ENCODE results near the gene PLXNC1.

Gene PLXNC1

GRCh38 chr12:94204499-94205247 is 56.3 kb downstream of the PLXNC1 start:
- DNase-seq (ENCODE audit: low read depth): no peak

DNA sequence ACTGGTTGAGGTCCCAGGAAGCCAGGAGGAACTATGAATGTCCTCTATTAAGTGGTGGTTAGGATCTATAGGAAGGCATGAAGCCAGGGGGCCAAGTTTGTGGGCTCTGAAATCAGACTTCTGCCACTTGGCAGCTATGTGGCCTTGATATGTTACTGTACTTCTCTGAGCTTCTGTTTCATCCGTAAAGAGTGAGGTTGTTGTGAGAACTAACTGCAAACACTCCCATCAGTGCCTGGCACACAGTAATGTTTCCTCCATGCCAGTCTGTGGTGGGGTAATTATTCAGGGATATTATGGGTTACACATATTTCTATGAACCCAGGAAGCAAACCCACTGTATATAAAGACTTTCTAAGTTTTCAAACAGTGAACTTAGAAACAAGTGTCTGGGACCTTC is 57.4 kb downstream of the PLXNC1 start:
- DNase-seq (ENCODE audit: low read depth): no peak

GRCh38 chr12:94206886-94207285 is 58.5 kb downstream of the PLXNC1 start:
- no peak for DNase-seq (ENCODE audit: low read depth)

- no peak for DNase-seq (ENCODE audit: low read depth)
Measured at GRCh38 chr12:94207467-94207848, 59.1 kb downstream of the PLXNC1 start.

GRCh38 chr12:94207849-94208621 is 59.7 kb downstream of the PLXNC1 start:
- peak; percentile 38 for DNase-seq (ENCODE audit: low read depth)

- no peak for DNase-seq (ENCODE audit: low read depth)
Measured at GRCh38 chr12:94208622-94208966, 60.2 kb downstream of the PLXNC1 start.

GRCh38 chr12:94209240-94209639 is 60.9 kb downstream of the PLXNC1 start:
- DNase-seq (ENCODE audit: low read depth): no peak

GRCh38 chr12:94211021-94211420 is 62.6 kb downstream of the PLXNC1 start:
- DNase-seq (ENCODE audit: low read depth): no peak

GRCh38 chr12:94218233-94218632 is 69.9 kb downstream of the PLXNC1 start:
- no peak for DNase-seq (ENCODE audit: low read depth)

DNA sequence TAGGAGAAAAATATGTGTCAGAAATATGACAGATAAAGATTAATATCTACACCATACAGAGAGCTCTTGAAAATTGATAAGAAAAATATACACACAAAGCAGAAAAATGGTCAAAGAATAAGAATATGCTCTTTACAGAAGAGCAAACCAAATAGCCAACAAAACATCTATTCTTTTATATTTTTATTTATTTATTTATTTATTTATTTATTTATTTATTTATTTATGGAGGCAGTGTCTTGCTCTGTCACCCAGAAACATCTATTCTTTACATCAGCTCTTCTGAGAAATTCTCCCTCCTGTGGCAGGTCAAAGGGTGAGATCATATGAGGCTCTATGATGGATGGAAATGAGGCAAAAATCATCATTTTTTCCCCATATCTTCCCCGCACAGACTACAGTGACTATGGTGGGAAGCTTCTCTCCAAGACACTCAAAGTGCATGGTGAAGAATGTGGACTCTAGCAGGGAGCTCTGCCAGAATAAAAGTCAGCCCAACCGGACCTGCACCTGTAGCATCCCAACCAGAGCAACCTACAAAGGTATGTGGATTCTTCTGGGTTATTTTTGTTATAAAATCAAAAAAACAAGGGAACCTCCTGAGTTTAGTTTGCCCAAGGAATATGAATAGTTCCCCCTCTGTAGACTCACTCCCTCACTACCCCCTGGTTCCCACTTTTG is 71.4 kb downstream of the PLXNC1 start:
- DNase-seq (ENCODE audit: low read depth): no peak

- DNase-seq (ENCODE audit: low read depth): no peak
Measured at GRCh38 chr12:94220804-94221203, 72.4 kb downstream of the PLXNC1 start.

GRCh38 chr12:94222351-94223084 is 74.1 kb downstream of the PLXNC1 start:
- no peak for DNase-seq (ENCODE audit: low read depth)

- DNase-seq (ENCODE audit: low read depth): no peak
Measured at GRCh38 chr12:94223842-94224241, 75.5 kb downstream of the PLXNC1 start.

DNA sequence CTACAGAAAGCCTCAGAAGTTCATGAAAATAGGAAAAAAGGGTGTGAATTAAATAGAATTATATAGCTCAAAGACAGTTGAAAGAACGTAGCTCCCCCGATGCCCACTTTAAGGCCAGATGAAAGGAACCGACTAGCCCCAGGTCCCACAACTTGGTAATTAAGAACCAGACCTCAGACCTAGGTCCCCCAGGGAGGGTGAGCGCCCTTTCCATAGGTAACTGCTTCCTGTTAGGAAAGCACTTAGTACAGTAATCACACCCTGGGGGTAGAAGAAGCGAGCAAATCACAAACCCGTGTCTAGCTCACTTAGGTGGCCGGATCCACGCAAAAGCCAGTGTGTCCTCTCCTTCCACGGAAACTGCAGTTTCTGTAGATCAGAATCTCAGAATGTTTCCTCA is 77.1 kb downstream of the PLXNC1 start:
- no peak for DNase-seq (ENCODE audit: low read depth)

DNA sequence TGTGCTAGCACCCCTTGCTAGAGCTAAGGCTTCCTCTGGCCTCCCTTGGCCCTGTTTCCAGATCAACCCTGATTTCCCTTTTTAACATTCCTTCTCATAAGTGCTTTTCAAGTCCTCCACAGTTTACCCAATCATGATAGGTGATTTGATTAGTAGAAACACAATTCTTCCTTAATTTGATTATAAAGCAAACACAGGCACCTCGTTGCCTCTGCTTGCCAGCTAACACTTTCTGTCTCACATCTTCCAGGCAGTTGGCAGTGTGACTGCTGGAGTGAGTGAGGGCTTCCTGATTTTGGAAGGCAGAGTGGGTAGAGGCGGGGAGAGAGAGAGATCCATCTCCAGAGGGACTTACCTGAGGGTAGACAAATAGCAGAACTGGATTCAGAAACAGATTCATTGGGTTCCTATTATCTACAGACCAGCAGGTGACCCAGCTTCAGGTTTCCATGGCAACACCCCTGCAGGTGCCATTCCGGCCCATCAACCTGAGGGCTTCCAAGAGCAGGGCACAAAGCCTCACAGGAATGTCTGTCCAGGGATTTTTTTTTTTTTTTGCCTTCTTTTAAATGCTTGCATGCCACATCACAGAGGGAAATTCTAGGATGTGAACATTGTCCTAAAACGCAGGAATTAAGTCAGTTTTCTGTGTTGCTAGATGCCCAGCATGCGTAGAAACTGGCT is 77.7 kb downstream of the PLXNC1 start:
- DNase-seq (ENCODE audit: low read depth): no peak

- no peak for DNase-seq (ENCODE audit: low read depth)
Measured at GRCh38 chr12:94227066-94227465, 78.7 kb downstream of the PLXNC1 start.

GRCh38 chr12:94228488-94228907 is 80.1 kb downstream of the PLXNC1 start:
- no peak for DNase-seq (ENCODE audit: low read depth)

DNA sequence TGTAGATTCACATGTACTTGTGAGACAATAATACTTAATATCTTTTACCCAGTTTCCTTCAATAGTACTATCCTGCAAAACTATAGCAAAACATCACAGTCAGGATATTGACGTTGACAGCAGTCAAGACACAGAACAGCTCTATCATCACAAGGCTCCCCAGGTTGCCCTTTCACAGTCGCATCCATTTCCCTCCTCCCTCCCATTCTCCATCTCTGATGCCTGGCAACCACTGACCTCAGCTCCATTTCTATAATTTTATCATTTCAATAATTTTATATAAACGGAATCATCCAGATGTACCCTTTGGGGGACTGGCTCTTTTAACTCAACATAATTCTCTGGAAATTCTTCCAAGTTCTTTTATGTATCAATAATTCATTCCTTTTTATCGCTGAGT is 81.5 kb downstream of the PLXNC1 start:
- DNase-seq (ENCODE audit: low read depth): no peak

GRCh38 chr12:94230357-94230905 is 82.1 kb downstream of the PLXNC1 start:
- DNase-seq (ENCODE audit: low read depth): no peak

DNA sequence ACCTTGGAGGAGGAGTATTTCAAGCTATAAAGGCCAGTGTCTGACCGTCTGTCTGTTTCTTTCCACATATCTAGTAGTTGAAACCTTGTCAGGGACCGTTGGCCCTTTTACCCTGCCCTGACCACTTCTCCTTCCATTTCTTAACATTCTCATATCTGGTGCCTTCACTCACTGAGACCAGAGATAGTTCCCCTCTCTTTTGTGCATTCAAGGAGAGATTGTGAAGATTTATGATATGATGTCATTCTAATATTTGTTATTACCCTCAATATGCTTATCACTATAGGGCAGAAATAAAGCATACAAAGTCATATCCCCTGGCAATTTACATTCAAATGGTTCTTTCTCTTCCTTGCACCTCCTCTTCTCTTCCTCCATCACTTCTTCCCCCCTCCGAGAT is 83.3 kb downstream of the PLXNC1 start:
- no peak for DNase-seq (ENCODE audit: low read depth)

DNA sequence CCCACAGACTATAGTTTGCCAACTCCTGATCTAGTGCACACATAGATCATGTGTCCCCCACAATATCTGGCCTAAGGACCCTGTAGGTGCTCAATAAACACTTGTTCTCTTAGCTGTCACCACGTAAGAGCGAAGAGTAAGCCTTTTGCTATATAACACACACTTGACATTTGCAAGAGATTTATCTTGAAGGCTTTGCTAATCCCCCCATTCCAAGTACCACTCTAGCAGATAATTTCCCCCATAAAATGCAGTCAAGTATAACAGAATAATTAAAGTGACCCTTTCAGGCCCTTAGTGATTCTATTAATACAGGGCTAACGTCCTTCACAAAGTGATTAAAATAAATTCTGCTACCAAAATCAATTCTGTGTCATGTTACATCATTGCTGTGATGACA is 87.5 kb downstream of the PLXNC1 start:
- DNase-seq (ENCODE audit: low read depth): no peak
